Right lung (tissue), 5 donors: ENCODE results near the gene MCM3AP. TPM values are rescaled to one million over a fixed set of nuclear protein-coding genes. Genes with fewer than 3 reads are reported as not detected.

Experiments
- DNase-seq, 2 donors: peaks; one replicate each; pipeline ENCODE4 v3.0.0-alpha.2; 2013
- polyA plus RNA-seq, 5 donors: library from polyadenylated mRNA; unstranded; fragments of 120-200 nt; gene quantifications; one replicate each; pipeline versions ENCODE4 v1.2.1 to v1.2.3, GENCODE V29; 2013; ENCODE audit warnings: inconsistent platforms in 1 of 5, low replicate concordance in 1 of 5; ENCODE audit not compliant: insufficient read length in 5 of 5, insufficient read depth in 1 of 5

MCM3AP gene
- polyA plus RNA-seq, 5 donors = 71.1 to 93.8 (median 77.0) TPM

DNA sequence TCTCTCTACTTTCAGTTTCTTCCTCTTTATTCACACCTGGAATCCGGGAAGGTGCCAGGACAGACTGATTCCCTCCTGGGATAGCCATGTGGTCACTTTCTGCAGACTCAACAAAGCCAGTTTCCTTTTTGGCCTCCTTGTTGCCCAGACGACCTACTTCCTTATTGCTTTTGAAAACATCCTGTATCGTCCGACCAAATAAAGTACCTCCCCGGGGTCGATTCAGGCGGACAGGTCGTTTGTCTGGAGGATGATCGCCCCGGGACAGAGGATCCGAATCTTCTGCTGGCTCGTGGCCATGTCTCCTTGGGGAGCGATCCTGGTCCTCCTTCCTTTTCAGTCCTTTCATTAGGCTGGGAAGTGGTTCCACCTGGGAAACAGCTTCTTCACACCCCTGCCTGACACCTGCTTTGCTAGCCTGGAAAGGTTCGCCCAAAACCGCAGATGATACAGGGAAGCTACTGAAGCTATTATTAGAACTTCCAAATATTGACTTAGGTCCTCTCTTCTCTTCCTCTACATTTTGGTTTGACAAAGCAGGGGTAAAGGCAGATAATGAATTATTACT is 1.2 kb downstream of the MCM3AP start:
- DNase-seq = no peak

DNA sequence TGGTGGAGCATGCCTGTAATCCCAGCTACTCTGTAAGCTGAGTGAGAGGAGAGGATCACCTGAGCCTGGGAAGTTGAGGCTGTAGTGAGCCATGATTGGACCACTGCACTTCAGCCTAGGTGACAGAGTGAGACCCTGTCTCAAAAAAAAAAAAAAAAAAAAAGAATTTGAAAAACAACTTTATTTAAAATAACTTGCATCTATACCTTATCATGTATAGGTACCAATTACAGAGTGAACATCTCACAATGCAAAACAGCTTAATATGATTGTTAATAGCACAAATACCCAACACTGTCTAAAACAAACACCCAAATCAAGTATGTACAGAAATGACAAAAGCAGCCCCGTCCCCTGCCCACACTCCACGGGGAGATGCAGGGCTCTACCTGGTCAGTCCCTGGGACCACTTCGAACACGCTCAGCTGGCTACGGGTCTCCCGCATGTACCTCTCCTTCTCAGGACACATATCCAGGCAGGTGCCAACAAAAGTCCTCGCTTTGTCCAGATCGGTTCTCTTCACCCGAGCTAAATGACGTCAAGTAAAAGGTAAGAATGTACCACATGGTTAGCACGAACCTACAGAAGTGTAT is 10.5 kb downstream of the MCM3AP start:
- DNase-seq = no peak

GRCh38 chr21:46273341-46273740 is 12.1 kb downstream of the MCM3AP start:
- no peak for DNase-seq

DNA sequence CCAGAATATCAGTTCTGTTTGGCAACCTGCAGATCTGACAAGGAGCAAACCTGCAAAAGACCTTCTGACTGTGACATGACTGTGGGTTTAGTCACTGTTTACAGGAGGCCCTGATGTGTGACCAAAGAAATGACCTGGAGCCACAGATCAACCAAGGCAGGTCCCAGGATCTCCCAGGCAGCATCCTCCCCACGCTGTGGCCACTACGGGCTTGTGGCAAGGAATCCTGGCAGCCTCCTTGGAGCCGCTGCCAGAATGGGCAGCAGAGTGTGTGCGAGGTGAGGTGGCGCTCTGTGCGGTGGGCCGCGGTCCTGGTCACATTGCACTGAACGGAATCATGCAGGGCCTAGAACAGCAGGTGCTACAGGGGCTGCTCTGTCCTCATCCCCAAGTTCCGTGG is 15.9 kb downstream of the MCM3AP start:
- no peak for DNase-seq

DNA sequence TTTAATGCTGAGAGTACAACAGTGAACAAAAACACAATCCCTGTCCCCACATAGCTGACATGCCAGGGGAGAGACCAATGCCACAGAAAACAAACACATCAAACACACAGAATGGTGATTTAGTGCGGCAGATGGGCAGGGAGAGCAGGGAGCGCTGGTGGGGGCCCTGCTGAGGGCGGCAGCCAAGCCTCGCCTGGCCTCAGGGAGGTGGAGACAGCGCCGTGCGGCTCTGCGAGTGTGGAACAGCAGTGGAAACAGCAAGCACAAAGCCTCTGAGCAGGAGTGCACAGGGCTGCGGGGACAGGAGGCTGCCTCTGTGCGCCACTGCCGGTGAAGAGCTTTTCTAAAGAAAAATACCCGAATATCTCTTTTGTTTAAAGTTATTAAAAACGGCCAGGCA is 17.0 kb downstream of the MCM3AP start:
- no peak for DNase-seq

GRCh38 chr21:46266946-46267345 is 18.5 kb downstream of the MCM3AP start:
- DNase-seq = no peak

DNA sequence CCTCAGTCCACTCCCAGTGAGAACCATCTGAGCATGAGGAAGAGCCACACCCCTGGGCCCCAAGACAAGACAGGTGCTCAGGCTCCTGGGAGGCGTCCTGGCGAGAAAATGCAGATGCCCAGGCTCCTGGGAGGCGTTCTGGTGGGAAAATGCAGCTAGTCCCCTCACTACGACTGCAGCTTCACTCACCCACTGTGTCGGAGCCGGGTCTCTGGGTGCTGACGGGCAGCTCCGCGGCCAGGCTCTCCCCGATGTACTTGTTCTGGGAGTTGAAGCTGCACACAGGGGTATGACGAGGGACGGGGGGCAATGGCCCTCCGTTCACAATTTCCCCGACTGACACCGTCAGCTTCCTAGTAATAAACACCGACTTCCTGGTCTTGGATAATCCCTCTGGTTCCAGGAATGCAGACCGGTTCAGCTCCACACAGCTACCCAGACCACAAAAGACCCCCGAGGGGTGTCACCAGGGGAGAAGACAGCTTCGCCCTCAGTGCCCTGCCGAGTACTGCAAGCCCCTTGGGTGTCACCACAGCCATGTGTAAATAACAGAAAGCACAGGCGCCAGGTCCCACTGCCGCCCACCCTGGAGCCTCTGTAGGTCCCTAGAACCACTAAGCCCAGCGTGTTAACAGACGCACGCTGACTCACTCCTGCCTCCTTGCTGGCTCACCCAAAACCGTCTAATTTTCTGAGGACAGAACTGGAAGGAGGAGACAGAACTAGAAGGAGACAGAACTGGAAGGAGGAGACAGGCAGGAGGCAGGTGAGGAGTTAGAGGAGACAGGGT is 19.5 kb downstream of the MCM3AP start:
- no peak for DNase-seq

DNA sequence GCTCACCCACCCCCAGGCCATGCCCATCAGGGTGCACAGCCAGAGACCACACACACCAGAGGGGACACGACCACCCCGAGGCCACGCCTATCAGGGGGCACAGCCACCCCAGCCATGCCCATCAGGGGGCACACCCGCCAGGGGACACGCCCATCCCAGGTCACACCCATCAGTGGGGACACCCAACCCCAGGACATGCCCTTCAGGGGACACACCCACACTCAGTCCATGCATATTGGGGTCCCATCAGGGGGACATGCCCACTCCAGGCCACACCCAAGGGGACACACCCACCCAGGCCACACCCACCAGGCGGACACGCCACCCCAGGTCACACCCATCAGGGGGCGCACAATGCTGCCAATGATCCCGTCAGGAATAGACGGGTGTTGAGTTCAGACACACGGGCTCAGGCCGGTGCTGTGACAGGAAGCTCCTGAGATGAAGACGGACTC is 20.7 kb downstream of the MCM3AP start:
- no peak for DNase-seq

DNA sequence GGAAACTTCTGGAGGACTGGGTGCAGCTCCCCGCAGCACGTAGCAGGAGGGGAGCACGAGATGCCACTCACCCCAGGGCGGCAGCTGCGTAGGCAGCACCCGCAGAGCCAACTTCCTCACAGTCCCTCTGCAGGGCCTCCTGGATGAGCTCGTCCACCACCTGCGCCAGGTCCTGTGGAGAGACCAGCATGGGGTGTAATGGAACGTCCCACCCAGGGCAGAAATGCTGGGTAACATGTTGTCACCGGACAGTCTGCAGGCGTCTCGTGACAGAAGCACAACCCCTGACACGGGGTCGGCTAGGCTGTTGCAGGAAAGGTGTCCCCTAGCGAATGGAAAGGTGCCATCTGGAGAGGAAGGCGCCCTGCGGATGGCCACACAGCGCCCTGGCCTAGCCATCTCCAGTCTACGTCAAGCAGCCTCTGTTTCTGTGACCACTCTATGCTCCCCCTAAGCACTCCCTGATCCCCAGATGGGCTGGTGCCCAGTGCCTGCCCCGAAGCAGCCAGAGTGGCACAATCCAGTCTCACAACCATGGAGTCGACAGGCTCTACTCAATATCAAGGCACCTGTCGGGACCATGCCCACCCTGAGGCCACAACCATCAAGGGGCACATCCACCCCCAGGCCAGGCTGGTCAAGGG is 21.2 kb downstream of the MCM3AP start:
- no peak for DNase-seq

DNA sequence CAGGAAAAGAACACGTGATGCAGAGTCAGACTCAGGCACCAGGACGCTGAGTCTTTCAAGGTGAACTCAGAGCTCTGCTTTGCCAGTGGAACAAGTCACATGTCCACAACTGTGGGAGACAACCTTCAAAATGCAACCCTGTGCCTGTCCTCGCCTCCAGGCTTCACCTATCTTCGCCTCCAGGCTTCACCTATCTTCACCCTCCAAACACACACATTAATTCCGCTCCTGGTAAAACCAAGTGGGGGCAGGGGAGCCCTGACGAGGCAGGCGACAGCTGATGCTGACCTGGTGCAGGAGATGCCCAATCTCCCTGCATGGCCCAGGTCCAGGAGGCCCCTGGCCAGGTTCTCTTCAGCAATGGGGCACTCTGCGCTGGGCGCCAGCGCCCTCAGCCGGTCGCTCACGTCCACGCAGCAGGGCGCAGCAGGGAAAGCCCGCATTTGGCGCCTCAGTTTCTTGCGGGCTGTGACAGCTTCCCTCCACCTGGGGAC is 28.9 kb downstream of the MCM3AP start:
- DNase-seq = no peak

DNA sequence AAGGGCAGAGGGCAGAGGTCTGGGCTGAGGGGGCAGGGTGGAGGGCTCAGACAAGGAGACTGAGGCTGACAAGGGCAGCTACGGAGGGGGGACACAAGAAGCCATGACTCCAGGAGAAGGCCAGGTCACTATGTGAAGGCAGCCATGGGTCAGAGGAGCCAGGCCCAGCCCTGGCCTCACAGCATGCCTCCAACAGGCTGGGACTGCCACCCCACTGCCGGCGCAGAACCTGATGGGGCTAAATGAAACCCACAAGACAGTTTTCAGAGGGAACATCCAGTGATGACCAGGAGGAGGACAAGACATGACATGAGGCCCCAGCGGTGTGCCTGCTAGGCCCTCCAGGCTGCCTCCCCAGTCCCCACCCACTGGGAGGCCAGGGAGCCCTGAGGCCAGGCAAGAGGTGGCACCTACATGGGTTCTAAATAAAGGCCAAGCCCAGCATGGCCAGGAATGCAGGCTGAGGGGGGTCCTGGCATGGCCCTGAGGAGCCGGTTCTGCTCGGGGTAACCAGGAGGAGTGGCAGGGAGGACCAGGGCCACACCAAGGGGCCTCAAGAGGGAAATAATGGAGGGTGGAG is 29.6 kb downstream of the MCM3AP start:
- DNase-seq = no peak

- DNase-seq = no peak
These were observed 30.2 kb downstream of the MCM3AP start for GRCh38 chr21:46255166-46255565.

GRCh38 chr21:46254208-46254975 is 31.0 kb downstream of the MCM3AP start:
- DNase-seq = no peak

- no peak for DNase-seq
These were observed 31.7 kb downstream of the MCM3AP start for GRCh38 chr21:46253610-46254124.

DNA sequence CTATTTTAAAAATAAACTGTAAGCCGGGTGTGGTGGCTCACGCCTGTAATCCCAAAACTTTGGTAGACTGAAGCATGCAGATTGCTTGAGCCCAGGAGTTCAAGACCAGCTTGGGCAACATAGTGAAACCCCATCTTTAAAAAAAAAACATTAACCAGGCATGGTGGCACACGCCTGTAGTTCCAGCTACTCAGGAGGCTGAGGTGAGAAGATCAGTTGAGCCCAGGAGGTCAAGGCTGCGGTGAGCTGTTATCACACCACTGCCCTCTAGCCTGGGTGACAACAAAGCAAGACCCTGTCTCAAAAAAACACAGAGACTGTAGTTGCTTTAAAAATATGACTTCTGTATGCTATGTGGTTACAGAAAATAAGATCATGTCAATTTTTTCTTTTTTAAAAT is 32.6 kb downstream of the MCM3AP start:
- DNase-seq = no peak

DNA sequence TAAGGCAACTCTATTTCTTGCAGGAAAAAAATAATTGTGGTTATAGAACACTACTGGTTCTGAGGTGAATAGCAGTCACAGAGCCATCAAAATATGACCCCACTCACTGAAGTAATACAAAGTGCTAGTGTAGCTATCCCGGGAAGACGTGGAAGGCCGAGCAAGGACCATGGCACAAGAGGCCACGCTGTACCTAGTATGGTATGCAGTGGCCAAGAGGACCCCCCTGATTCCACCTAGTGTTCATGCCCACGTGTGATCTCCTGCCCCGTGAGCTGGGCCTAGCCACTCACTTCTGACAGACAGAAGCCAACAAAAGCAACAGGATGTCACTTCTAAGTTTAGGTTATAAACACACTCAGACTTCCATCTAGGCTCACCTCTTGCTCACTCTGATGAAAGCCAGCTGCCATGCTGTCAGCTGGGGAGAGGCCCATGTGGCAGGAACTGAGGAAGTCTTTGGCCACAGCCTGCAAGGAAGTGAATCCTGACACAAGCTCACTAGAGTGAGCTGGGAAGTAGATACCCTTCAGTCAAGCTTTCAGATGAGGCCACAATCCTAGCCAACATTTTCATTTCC is 35.2 kb downstream of the MCM3AP start:
- DNase-seq = no peak

DNA sequence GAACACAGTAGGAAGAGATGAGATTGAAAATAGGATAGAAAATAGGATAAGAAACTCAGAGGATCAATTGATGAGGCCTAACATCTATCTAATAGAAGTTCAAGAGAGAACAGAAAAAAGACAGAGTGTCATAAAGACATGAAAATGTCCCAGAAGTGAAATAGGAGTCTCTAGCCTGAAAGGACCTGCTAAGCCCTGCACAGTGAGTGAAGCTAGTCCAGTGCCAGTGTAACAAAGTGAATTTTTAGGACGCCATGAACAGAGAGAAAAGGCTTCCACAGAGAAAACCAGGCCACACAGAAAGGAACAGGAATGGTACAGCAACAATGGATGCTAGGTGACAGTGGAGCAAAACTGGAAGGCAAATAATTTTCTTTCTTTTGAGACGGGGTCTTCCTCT is 36.6 kb downstream of the MCM3AP start:
- DNase-seq = no peak

DNA sequence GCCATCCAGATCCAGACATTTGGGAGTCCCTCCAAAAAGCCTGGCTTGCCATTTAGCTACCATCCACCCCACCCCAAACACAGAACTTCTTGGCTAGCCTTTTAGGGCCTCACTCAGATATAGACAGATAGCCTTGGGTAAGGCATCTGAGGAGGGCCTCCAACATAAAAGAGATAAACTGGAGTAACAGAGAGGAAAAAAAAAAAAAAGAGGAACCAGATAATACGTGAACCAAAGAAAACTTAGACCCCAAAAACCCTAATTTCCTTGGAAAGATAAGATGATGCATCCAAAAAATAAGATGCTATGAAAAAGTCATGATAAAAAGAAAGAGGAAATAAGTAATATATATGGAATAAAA is 37.0 kb downstream of the MCM3AP start:
- no peak for DNase-seq

GRCh38 chr21:46247699-46248421 is 37.6 kb downstream of the MCM3AP start:
- DNase-seq = no peak

- no peak for DNase-seq
These were observed 39.1 kb downstream of the MCM3AP start for GRCh38 chr21:46246345-46246744.
